ENCODE data around the gene UBAC2. TPM values are rescaled to one million over a fixed set of nuclear protein-coding genes. Genes with fewer than 3 reads are reported as not detected.

UBAC2 gene
- total RNA-seq, 4 donors from 2014 or later = 56.8 to 88.5 (median 77.7) TPM

GRCh38 chr13:99312493-99312883 is 111.8 kb downstream of the UBAC2 start:
- intact Hi-C loops (cut with DNase I) = no loop called here
- Histone ChIP-seq H3K27ac (peak overlapping the region; percentile 76 to 84 (median 78)), H3K27me3 (no peaks in the 10 kb centered on the region), H3K4me1 (peaks cover 29 to 39% of the 10 kb centered on the region in 2 donors), H3K36me3 (no peaks in the 10 kb centered on the region), H3K9me3 (no peaks in the 10 kb centered on the region), H3K4me3 (replicated peaks in 1 of 3) (no peak overlapping the region)
- 31 to 35% methylated on average over 7 of the region's 7 CpGs for WGBS, 2 donors
- DNase-seq = peak; percentile 88 to 90
- TF ChIP-seq CTCF (IDR thresholded peaks at IDR 0.05) = no peak
- TF ChIP-seq POLR2A (IDR thresholded peaks at IDR 0.05) = peak in 1 of 2 donors; percentile 42

- intact Hi-C loops (cut with DNase I) = no loop called here
- 54 to 57% methylated on average over 3 of the region's 3 CpGs for WGBS, 2 donors
- no peaks in the 10 kb centered on the region for H3K27me3 ChIP-seq
- peak overlapping the region; percentile 76 to 84 (median 78) for H3K27ac ChIP-seq
- no peak for TF ChIP-seq CTCF (IDR thresholded peaks at IDR 0.05)
- TF ChIP-seq POLR2A (IDR thresholded peaks at IDR 0.05) = no peak
- H3K9me3 ChIP-seq = no peaks in the 10 kb centered on the region
- peaks cover 21 to 29% of the 10 kb centered on the region in 2 donors for H3K4me1 ChIP-seq
- no peak overlapping the region for H3K4me3 ChIP-seq (replicated peaks in 1 of 3)
- H3K36me3 ChIP-seq = peaks cover 0 to 3% of the 10 kb centered on the region in 2 donors
- DNase-seq = peak; percentile 53 to 77
These were observed 112.8 kb downstream of the UBAC2 start for GRCh38 chr13:99313501-99313900.

GRCh38 chr13:99313941-99314340 is 113.3 kb downstream of the UBAC2 start:
- Histone ChIP-seq H3K36me3 (peaks cover 0 to 3% of the 10 kb centered on the region in 2 donors), H3K9me3 (no peaks in the 10 kb centered on the region), H3K27ac (peak overlapping the region in 2 of 3 donors; percentile 10 to 84), H3K27me3 (no peaks in the 10 kb centered on the region), H3K4me1 (peaks cover 21 to 27% of the 10 kb centered on the region in 2 donors), H3K4me3 (replicated peaks in 1 of 3) (no peak overlapping the region)
- intact Hi-C loops (cut with DNase I) = no loop called here
- WGBS, 2 donors = 90 to 96% methylated on average over 1 of the region's 1 CpG
- TF ChIP-seq CTCF (IDR thresholded peaks at IDR 0.05) = no peak
- no peak for TF ChIP-seq POLR2A (IDR thresholded peaks at IDR 0.05)
- no peak for DNase-seq

GRCh38 chr13:99314640-99315176 is 114.1 kb downstream of the UBAC2 start:
- H3K9me3 ChIP-seq = no peaks in the 10 kb centered on the region
- TF ChIP-seq CTCF (IDR thresholded peaks at IDR 0.05) = no peak
- no peak for TF ChIP-seq POLR2A (IDR thresholded peaks at IDR 0.05)
- H3K27me3 ChIP-seq = no peaks in the 10 kb centered on the region
- H3K36me3 ChIP-seq = peaks cover 0 to 3% of the 10 kb centered on the region in 2 donors
- H3K4me1 ChIP-seq = peaks cover 21 to 27% of the 10 kb centered on the region in 2 donors
- no peak for DNase-seq
- WGBS, 2 donors = 75 to 81% methylated on average over 10 of the region's 10 CpGs
- intact Hi-C loops (cut with DNase I) = no loop called here
- no peak overlapping the region for H3K4me3 ChIP-seq (replicated peaks in 1 of 3)
- no peak overlapping the region for H3K27ac ChIP-seq

- TF ChIP-seq POLR2A (IDR thresholded peaks at IDR 0.05) (no peak), CTCF (IDR thresholded peaks at IDR 0.05) (no peak)
- 90 to 92% methylated on average over 6 of the region's 6 CpGs for WGBS, 2 donors
- Histone ChIP-seq H3K36me3 (peaks cover 0 to 3% of the 10 kb centered on the region in 2 donors), H3K4me1 (peaks cover 21 to 23% of the 10 kb centered on the region in 2 donors), H3K27me3 (no peaks in the 10 kb centered on the region), H3K27ac (peak overlapping the region in 1 of 3 donors; percentile 18), H3K4me3 (replicated peaks in 1 of 3) (no peak overlapping the region), H3K9me3 (no peaks in the 10 kb centered on the region)
- intact Hi-C loops (cut with DNase I) = no loop called here
- DNase-seq = no peak
These were observed 114.5 kb downstream of the UBAC2 start for GRCh38 chr13:99315186-99315585.
